ENCODE data around the gene IL17RA.
A peak's percentile ranks its signal among the peaks of the same experiment; 100 is the strongest.

The IL17RA gene

GRCh38 chr22:17159504-17159951 is 74.7 kb downstream of the IL17RA start:
- peak; percentile 44 for DNase-seq

- no peak for DNase-seq
Observed at GRCh38 chr22:17161991-17162390, 77.2 kb downstream of the IL17RA start.

GRCh38 chr22:17162731-17163130 is 77.9 kb downstream of the IL17RA start:
- DNase-seq, result no peak

GRCh38 chr22:17164392-17165024 is 79.7 kb downstream of the IL17RA start:
- no peak for DNase-seq
